NCI-H2029 treated with DMSO at 0.1 percent for 48 hours (cell line): ENCODE measurements around the gene DNAL4.

ENCODE experiments used
- DNase-seq: peaks from one replicate; lab custom pipeline; 2025; lab: John Stamatoyannopoulos, UW

Gene DNAL4

DNA sequence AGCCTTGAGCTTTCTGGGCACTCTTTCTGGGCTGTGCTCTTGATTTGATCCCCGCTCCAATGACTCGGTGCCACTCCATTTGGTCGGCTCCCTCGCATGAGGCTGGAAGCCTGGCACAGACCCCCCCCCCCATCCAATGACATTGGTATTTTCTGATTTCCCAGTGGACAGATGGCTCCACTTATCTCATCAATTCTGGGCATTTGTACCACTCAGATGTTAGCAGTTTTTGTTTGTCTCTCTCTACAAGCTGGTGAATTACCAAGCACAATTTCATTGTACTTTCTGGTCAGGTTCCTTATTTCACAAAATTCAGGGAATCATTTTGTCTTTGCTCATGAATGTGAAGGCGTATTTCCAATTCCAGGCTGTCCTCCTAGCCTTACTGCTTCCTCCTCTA is 9.1 kb downstream of the DNAL4 start:
- DNase-seq = no peak

GRCh38 chr22:38784035-38784434 is 9.9 kb downstream of the DNAL4 start:
- no peak for DNase-seq

GRCh38 chr22:38783095-38783615 is 10.8 kb downstream of the DNAL4 start:
- DNase-seq = no peak

DNA sequence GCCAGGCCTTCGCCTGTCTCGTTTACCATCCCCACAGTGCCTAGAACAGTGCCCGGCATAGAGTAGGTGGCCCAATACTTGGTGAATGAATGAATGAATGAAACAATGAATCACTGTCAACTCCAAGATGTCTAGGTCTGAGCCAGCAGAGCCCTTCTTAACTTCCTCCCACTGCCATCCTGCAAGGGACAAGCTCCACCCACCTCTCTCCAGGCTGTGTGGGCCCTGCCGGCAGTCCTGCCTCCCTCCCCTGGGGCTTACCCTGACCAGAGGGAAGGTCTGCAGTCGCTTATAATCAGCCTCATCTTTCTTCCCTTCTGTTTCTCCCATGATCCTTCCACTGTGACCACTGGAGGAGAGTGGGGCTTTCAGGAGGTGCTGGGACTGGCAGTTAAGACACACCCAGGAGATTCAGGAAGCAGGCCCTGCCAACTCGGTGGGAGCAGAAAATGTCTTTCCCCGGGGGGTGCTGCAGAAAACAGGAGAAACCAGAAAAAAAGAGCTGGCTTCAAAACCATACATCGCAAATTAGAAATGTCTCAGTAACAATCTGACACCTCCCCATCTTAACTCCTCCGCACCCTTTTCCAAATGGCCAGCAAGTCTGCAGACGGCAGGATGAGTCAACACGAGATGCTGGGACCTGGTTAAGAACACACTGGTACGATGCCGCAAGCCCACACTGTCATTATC is 11.4 kb downstream of the DNAL4 start:
- no peak for DNase-seq

GRCh38 chr22:38781033-38781432 is 12.9 kb downstream of the DNAL4 start:
- no peak for DNase-seq

DNA sequence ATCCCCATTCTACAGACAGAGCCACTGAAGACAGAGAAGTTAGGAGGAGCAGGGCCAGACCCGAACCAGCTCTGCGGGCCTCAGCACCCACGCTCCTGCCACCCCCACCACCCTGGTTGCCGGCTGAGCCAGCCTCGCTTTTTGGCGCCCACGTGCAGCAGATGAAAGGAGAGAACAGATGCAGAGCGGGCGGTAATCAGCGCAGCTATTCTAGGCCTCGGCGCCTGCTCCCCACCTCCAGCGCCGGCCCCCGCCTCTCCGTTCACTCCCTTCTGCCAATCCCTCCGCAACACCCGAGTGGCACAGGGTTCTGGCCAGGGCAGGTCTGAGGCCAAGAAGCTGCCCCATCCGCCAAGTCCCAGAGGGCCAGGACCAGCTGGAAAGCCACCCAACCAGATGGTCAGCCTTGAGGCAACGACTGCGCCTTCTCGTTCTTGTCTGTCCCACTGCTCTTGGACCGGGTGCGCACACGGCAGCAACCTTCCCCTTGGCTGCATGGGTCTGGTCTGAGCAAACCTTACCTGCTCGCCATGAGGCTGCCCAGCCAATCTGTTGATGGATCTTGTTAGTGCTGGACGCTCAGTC is 16.8 kb downstream of the DNAL4 start:
- no peak for DNase-seq

GRCh38 chr22:38776086-38776485 is 17.9 kb downstream of the DNAL4 start:
- no peak for DNase-seq

DNA sequence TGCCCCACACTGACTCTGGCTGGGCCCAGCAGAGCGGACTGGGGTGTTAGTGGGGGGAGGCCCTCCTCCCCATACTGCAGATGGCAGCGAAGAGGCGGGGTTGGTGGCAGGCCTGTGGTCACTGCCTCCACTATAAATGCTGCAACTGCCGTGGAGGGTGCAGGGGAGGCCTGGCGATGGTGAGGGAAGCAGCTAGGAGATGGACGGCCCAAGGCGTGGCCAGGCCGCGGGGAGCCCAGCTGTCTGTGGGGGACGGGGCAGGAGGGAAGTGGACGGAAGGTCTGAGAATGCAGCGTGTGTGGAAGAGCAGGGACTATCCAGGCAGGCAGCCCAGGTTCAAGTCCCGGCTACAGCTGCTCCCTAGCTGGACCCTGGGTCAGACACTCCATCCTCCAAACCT is 18.3 kb downstream of the DNAL4 start:
- no peak for DNase-seq

- no peak for DNase-seq
Observed at GRCh38 chr22:38774496-38775166, 19.3 kb downstream of the DNAL4 start.

DNA sequence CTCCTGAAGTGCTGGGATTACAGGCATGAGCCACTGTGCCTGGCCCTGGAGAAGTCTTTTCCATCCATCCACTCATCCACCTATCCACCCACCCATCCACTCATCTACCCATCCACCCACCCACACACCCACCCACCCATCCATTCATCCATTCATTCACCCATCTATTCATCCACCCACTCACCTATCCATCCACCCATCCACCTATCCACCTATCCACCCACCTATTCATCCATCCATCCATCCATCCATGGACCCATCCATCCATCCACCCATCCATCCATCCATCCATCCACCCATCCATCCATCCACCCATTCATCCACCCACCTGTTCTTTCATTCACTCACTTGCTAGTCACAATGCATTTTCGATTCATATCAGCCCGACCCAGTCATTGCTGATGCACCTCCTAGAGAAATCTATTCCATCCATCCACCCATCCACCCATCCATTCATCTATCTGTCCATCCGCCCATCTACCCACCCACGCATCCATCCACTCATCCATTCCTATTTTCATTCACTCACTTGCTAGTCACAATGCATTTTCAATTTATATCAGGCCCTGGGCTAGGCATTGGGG is 20.5 kb downstream of the DNAL4 start:
- DNase-seq = no peak

DNA sequence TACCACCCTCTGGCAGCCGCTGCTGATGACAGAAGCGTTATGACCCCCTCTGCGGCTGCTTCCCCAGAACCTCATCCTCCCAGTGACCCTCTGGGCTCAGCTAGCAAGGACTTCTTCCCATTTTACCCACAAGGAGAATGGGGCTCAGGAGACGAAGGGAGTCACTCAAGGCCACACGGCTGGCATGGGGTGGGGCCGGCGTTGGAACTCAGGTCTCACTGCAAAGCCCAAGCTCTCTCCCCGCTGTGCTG is 21.4 kb downstream of the DNAL4 start:
- no peak for DNase-seq

- no peak for DNase-seq
Observed at GRCh38 chr22:38770257-38770949, 23.5 kb downstream of the DNAL4 start.

- DNase-seq = no peak
Observed at GRCh38 chr22:38768036-38768435, 25.9 kb downstream of the DNAL4 start.

DNA sequence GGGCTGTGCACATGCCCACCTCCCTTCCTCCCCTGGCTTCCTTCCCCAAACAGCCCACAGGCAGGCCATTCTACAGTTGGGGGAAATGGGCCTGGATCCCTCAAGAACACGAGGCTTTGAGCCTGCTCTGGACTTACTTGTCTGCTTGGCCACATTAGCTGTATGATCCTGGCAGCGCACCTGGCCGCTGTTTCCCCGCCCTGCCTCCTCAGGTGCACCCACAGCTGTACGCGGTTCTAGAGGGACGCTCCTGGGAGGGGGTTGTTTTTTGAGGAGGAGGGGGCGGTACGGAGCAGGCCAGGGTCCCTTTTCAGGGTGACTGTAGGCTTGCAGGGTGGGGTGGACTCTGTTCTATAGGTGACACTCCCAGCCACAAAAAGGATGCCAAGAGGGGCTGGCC is 26.6 kb downstream of the DNAL4 start:
- no peak for DNase-seq

DNA sequence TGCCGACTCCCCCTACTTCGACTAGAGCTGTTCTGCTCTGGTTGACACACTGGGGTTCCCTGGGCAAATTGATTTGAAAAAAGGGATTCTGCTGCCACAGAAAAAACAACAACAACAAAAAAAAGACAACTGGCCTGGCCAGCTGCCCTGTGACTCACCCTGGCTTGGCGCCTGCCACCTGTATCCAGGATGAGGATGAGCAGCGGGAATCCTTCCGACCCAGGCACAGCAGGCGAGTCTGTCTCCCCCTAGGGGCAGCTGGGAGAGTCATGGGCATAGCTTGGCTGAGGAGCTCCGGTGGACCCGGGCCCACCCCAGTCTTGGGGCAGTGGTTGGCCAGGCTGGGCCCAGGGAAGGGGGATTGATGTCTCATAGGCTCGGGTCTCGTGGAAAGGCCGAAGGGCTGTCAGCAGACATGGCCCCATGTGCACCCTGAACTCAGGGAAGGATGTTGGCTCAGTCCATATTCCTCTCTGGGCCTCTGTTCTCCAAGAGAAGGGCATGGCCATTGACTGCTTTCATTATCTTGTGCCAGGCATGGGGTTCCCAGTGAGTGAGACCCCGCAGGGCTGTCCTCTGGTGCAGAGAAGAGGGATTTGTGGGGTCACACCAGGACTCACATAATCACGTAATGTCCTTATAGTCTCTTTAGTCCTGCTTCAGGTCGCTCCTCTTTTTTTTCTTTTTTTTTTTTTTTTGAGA is 27.7 kb downstream of the DNAL4 start:
- peak; percentile 45 for DNase-seq

DNA sequence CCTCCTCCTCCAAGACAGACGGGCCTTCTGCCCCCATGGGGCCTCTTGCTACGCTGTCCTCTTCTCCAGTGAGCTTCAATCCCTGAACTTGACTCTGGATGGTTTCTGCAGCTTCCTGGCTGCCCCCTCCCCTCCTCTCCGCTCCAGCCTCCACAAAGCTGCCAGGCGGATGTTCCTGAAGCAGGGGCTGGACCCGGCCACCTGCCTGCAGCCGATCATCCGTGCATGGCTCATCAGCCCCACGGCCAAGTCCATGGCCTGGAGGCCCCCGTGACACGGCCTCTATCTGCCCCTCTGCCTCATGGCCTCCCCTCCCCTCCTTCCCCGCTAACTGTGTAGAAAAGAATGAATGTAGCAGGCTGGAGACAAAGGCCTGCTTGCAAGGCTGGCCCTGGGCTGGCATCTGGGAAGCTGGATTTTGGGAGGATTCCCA is 31.4 kb downstream of the DNAL4 start:
- no peak for DNase-seq

GRCh38 chr22:38761202-38762162 is 32.5 kb downstream of the DNAL4 start:
- DNase-seq = no peak

DNA sequence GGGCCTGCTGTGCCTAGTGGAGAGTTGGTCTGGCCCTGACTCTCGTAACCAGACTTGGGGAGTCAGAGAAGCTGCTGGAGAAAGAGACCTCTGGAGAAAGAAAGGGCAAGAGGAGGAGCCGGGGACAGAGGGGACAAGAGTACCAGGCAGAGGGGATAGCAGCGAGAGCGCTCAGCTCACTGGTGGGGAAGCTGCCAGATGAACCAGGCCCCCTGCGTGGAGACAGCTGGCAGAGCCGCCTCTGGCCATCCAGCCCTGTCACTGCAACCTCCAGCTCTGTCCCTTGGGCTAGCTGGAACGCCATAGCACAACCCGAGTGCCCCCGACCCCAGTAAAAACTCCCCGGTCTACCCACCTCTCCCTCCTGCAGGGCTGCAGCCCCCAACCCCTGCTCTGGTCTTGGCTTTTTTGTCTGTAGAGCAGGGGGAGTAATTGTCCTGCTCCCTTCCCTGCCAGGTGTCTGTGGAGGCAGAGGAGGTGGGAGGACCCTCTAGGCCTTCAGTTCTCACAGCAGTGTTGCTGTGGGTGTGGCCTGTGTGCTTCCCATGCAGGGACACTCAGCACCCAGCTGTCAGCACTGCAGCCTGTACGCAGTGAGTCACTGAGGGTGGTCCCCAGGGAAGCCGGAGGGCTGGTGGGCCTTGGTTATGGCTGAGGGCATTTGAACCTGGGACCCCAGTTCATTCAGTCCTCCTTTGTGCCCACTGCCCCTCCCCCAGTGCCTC is 33.3 kb downstream of the DNAL4 start:
- no peak for DNase-seq

DNA sequence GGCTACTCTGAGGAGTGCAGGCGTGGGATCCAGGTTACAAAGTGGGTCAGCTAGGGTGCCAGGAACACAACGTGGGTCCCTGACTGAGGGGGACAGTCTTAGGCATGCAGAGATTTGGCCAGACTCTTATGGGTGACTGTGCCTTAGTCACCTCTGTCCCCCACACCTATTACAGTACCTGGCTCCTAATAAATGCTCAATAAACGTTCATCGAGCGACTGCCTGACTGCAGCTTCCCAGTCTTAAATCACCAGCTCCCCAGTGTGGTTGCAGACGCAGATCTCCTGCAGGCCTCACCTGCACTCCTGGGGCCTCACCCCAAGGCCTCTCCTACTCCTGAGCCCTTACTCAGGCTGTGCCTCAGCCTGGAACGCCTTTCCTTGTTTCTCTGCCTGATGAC is 34.9 kb downstream of the DNAL4 start:
- DNase-seq = no peak
